Lower lobe of right lung (tissue), 2 donors: Measurements from ENCODE around the gene ICAM2. TPM values are rescaled to one million over a fixed set of nuclear protein-coding genes. Genes with fewer than 3 reads are reported as not detected.

Experiments used
- ATAC-seq, 2 donors: fragments of 200-7000 bp; cut with Tn5 transposase; one replicate each; pipeline ENCODE4 v1.9.1; 2020 to 2022; ENCODE audit warnings: mild to moderate bottlenecking in 2 of 2, moderate library complexity in 2 of 2
- DNase-seq: peaks from one replicate; pipeline ENCODE4 v3.0.0-alpha.2; 2020
- H3K27ac ChIP-seq: fragments of 200-600 bp; one replicate; pipeline ENCODE4 v1.8.0; 2022
- H3K27me3 ChIP-seq: fragments of 200-600 bp; one replicate; pipeline ENCODE4 v1.8.0; 2022; ENCODE audit warnings: low read depth
- H3K36me3 ChIP-seq: fragments of 200-600 bp; one replicate; pipeline ENCODE4 v1.8.0; 2022; ENCODE audit warnings: mild to moderate bottlenecking
- H3K4me1 ChIP-seq: fragments of 200-600 bp; one replicate; pipeline ENCODE4 v1.8.0; 2022
- H3K4me3 ChIP-seq: fragments of 200-600 bp; one replicate; pipeline ENCODE4 v1.8.0; 2022; ENCODE audit warnings: mild to moderate bottlenecking
- H3K9me3 ChIP-seq: fragments of 200-600 bp; one replicate; pipeline ENCODE4 v1.8.0; 2022
- CTCF ChIP-seq: fragments of 200-600 bp; IDR thresholded peaks from one replicate; pipeline ENCODE4 v1.8.0; 2022; ENCODE audit warnings: antibody characterized with exemption, mild to moderate bottlenecking
- intact Hi-C: fragments of 100-400 bp; cut with DNase I; formaldehyde crosslinking; loops from one replicate; pipeline ENCODE4 v1.11.0; 2022
- total RNA-seq: library from RNA; stranded (reverse); fragmentation: NEBNext Ultra II Directional; extraction: Animal tissue kit (Norgen Biotek cat#: 25700); gene quantifications from one replicate; pipeline ENCODE4 v1.2.1, GENCODE V29; 2021
- donor health status: DM: no; HTN: yes; CAD: no; lungs with severe emphysema.

The ICAM2 gene
- total RNA-seq, 1 donor from 2014 or later = 69.2 TPM

- no peak overlapping the region for H3K4me3 ChIP-seq
- H3K9me3 ChIP-seq = no peaks in the 10 kb centered on the region
- peaks cover 15% of the 10 kb centered on the region for H3K27me3 ChIP-seq
- no peak for TF ChIP-seq CTCF
- H3K36me3 ChIP-seq = peaks cover 22% of the 10 kb centered on the region
- peaks cover 57% of the 10 kb centered on the region for H3K4me1 ChIP-seq
- peak overlapping the region; percentile 71 for H3K27ac ChIP-seq
- ATAC-seq (peak; percentile 69 to 84), DNase-seq (peak; percentile 79)
- intact Hi-C loops = no loop called here
Observed at GRCh38 chr17:64001763-64002529, 18.5 kb downstream of the ICAM2 start.

GRCh38 chr17:64001091-64001579 is 19.3 kb downstream of the ICAM2 start:
- DNase-seq (no peak), ATAC-seq (no peak)
- Histone ChIP-seq H3K27ac (peak overlapping the region; percentile 71), H3K4me1 (peaks cover 49% of the 10 kb centered on the region), H3K36me3 (peaks cover 22% of the 10 kb centered on the region), H3K9me3 (no peaks in the 10 kb centered on the region), H3K27me3 (peaks cover 15% of the 10 kb centered on the region), H3K4me3 (no peak overlapping the region)
- TF ChIP-seq CTCF = no peak
- intact Hi-C loops = no loop called here

GRCh38 chr17:63999680-64000531 is 20.5 kb downstream of the ICAM2 start:
- ATAC-seq (no peak), DNase-seq (no peak)
- no peak overlapping the region for H3K27ac ChIP-seq
- TF ChIP-seq CTCF = no peak
- H3K36me3 ChIP-seq = peaks cover 18% of the 10 kb centered on the region
- peaks cover 15% of the 10 kb centered on the region for H3K27me3 ChIP-seq
- H3K9me3 ChIP-seq = no peaks in the 10 kb centered on the region
- H3K4me1 ChIP-seq = peaks cover 37% of the 10 kb centered on the region
- H3K4me3 ChIP-seq = no peak overlapping the region
- intact Hi-C loops = no loop called here

GRCh38 chr17:63998721-63999679 is 21.4 kb downstream of the ICAM2 start:
- no peaks in the 10 kb centered on the region for H3K9me3 ChIP-seq
- DNase-seq (peak; percentile 47), ATAC-seq (no peak)
- peaks cover 15% of the 10 kb centered on the region for H3K27me3 ChIP-seq
- H3K4me3 ChIP-seq = peak overlapping the region; percentile 73
- no peak for TF ChIP-seq CTCF
- intact Hi-C loops = no loop called here
- H3K36me3 ChIP-seq = peaks cover 11% of the 10 kb centered on the region
- peaks cover 31% of the 10 kb centered on the region for H3K4me1 ChIP-seq
- H3K27ac ChIP-seq = no peak overlapping the region
